ENCODE results near the gene HRH4.

Gene HRH4

DNA sequence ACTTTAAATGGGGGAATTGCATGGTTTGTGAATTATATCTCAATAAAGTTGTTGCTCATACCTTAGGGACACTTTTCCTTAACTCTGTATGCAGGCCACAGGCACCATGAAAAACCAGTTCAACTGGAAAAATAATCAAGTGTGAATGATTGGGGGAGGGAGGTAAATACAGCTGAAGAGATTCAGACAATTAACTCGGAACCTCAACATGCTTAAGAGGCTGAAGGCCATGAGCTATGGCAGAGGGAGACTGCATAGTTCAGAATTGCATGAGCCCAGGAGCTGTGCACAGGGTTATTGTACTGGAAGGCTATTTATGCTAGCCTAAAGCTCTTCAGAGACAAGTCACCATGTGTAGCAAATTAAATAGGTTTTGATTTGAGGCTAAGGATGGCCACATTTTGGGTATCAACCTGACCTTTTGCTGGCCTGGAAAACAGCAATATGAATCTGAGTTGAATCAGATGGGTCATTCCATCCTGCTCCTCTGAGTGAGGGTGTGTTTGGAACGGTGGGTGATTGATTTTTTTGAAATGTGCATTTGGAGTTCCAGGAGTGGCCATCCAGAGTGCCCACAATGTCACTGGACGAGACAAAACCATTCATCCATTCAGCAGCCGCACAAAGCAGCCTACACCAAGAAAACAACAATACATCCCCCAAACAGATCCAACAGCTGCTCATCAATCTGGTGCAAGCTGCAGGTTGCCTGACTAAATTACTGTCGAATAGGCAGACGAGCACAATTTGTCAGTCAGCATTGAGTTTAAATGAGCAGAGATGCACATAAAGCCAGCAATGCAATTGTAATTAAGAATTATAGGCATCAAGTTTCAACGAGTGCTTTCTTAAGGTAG, 42.5 kb downstream of the HRH4 start:
- Histone ChIP-seq H3K4me3 (no peak overlapping the region), H3K27ac (no peak overlapping the region)
- peak; percentile 16 for DNase-seq (ENCODE audit: low spot score)
- TF ChIP-seq, protein P1, sequence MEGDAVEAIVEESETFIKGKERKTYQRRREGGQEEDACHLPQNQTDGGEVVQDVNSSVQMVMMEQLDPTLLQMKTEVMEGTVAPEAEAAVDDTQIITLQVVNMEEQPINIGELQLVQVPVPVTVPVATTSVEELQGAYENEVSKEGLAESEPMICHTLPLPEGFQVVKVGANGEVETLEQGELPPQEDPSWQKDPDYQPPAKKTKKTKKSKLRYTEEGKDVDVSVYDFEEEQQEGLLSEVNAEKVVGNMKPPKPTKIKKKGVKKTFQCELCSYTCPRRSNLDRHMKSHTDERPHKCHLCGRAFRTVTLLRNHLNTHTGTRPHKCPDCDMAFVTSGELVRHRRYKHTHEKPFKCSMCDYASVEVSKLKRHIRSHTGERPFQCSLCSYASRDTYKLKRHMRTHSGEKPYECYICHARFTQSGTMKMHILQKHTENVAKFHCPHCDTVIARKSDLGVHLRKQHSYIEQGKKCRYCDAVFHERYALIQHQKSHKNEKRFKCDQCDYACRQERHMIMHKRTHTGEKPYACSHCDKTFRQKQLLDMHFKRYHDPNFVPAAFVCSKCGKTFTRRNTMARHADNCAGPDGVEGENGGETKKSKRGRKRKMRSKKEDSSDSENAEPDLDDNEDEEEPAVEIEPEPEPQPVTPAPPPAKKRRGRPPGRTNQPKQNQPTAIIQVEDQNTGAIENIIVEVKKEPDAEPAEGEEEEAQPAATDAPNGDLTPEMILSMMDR (IDR thresholded peaks at IDR 0.05) = no peak

DNA sequence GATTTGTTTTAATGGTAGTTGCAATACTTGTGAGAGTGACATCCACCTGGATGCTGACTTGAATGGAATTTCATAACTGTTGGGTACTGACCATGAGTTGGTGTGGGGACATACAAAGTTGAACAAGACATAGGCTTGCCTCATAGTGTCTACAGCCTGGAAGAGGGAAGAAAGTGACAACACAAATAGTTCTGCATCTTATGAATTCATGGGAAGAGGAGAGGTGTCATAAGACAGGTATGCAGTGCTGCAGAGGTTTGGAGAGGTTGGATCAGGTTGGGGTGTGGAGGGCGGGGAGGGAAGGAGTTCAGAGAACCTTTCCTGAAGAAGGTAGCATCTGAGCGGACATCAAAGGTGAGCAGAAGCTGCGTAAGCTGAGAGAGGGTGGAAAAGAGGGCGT, 44.0 kb downstream of the HRH4 start:
- DNase-seq (ENCODE audit: low spot score) = no peak
- TF ChIP-seq, protein P1 (IDR thresholded peaks at IDR 0.05) = no peak
- Histone ChIP-seq H3K27ac (no peak overlapping the region), H3K4me3 (no peak overlapping the region)

DNA sequence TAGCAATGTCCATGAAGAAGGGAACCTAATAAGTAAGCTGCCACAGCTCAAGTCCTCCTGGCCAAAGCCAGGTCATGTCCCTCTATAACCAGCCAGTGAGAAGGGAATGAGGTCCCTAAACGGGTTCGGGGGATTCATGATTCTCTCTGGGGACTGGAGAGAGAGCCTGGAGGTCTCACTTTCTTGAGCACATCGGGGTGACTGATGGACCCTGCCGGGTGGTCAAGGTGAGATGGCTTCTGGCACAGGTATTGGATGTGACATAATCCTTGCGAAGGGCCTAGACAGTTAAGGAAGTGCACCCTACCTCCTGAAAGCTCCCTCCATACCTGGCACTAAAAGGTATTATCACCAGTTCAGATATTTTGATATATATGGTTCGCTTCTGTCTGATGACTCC, 45.7 kb downstream of the HRH4 start:
- Histone ChIP-seq H3K27ac (no peak overlapping the region), H3K4me3 (no peak overlapping the region)
- TF ChIP-seq, protein P1 (IDR thresholded peaks at IDR 0.05) = no peak
- DNase-seq (ENCODE audit: low spot score) = no peak

DNA sequence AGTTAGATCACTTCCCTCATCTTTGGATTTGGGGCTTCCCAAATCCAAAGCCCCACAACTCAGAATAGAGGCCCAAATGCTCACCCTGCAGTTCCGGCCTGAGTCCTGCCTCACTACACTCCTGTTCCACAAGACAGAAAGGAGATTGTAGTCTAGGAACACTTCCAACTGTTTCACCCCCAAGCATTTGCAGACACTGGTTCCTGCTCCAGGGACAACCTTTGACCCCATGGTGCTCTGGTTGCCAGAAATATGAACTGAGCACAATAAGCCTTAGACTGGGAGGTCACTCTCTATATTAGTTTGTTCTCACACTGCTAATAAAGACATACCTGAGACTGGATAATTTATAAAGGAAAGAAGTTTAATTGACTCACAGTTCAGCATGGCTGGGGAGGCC, 49.0 kb downstream of the HRH4 start:
- no peak for DNase-seq (ENCODE audit: low spot score)
- Histone ChIP-seq H3K4me3 (no peak overlapping the region), H3K27ac (no peak overlapping the region)
- TF ChIP-seq, protein P1 (IDR thresholded peaks at IDR 0.05) = no peak

DNA sequence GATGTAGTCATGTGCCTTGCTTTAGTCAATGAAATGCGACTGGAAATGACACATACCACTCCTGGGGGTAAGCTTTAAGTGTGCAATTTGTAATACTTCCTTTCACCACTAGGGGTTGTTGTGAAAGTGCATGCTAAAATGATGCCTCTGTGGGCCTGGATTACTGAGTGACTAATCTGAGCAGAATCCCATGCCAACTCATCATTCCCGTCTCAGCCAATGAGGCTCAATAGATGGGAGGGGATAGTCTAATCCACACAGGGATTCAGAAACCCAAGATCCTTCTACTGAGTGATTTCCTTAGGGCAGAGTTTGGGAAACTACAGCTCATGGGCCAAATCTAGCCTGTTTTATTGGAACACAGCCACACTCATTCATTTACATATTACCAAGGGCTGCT, 54.0 kb downstream of the HRH4 start:
- no peak overlapping the region for H3K27ac ChIP-seq
- no peak overlapping the region for H3K4me3 ChIP-seq
- TF ChIP-seq, protein P1 (IDR thresholded peaks at IDR 0.05) = no peak
- no peak for DNase-seq (ENCODE audit: low spot score)

DNA sequence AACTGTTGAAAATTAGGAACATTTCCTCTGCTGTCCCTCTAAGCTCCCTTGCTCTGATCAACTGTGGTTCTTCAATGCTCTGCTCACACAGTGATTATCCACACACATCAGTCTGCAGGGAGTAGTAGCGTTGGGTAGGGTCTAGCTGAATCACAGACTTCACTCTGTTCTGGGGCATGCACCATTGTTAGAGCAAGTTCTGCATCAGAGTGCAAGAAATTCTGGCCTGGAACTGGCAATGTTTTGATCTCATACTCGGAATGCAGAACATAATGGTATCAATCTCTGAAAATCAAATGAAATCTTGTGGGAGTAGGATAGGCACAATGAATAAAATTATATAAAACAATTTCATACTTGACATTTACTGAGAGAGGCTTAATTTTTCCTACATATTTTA, 55.3 kb downstream of the HRH4 start:
- H3K4me3 ChIP-seq = no peak overlapping the region
- TF ChIP-seq, protein P1 (IDR thresholded peaks at IDR 0.05) = no peak
- DNase-seq (ENCODE audit: low spot score) = no peak
- no peak overlapping the region for H3K27ac ChIP-seq

DNA sequence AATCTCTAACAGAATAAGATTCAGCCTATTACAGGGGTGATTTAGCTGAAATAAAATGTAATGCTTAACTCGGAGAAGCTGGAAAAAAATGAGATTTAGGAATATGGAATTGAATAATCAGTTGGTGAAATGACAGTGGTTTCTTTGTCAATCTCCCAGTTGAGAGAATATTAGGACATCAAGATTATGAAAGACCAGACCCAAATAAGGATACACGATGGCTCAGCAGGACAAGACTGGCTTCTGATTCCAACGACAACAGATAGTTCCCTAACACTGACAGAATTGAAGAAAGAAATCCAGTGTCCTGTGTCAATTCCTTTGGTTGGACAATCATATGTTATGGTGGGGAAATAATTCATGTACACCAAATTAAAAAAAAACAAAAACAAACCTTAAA, 55.8 kb downstream of the HRH4 start:
- TF ChIP-seq, protein P1 (IDR thresholded peaks at IDR 0.05) = no peak
- DNase-seq (ENCODE audit: low spot score) = no peak
- no peak overlapping the region for H3K27ac ChIP-seq
- H3K4me3 ChIP-seq = no peak overlapping the region
